Activated CD4-positive, alpha-beta T cell treated with anti-CD3 and anti-CD28 coated beads for 24 hours (primary cell): ENCODE measurements around the gene ABHD5.
"Not testable (repeated sequence)": the region's sequence is repeated elsewhere in the genome, so short reads cannot be mapped to it uniquely, and the experiment has no call there.

ENCODE experiments used
- DNase-seq, 2 donors: peaks; one replicate each; pipeline ENCODE4 v3.0.0-alpha.2; 2020; ENCODE audit warnings: low read depth in 2 of 2

The ABHD5 gene

DNA sequence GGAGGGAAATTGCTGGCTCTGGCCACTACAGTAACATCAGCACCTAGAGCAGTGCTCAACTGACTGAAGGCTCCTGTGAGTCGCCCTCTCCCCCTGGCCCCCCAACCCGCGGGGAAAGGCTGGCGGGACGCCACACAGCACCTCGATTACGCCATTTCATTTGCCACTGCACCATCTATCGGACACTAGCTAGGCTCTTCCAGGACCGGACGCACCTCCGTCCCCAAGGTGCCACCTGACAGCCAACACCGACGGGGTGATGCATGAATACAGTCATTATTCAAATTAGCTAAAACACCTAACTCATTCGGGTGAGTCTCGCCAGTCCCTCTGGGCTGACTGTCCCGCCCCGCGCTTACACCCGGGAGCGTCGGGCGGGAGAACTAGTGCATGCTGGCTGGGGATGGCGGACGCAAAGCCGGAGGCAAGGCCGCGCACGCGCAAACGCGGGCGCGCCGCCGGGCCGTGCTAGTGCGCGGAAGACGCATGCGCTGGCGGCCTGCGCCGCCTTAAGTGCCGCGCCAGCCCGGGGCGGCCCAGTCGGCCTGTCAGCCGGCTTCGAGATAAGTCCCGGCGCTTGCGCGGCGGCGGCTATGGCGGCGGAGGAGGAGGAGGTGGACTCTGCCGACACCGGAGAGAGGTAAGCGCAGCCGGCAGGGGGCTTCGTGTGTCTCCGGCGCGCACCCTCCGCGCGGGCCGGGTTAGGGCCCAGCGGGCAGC, at the start of gene ABHD5:
TSS of gene ABHD5 (plus strand) at position 539 of the 720 bp plus-strand sequence. CDS start at position 594, 55 bp downstream.
- DNase-seq = peak; percentile 72 to 85

DNA sequence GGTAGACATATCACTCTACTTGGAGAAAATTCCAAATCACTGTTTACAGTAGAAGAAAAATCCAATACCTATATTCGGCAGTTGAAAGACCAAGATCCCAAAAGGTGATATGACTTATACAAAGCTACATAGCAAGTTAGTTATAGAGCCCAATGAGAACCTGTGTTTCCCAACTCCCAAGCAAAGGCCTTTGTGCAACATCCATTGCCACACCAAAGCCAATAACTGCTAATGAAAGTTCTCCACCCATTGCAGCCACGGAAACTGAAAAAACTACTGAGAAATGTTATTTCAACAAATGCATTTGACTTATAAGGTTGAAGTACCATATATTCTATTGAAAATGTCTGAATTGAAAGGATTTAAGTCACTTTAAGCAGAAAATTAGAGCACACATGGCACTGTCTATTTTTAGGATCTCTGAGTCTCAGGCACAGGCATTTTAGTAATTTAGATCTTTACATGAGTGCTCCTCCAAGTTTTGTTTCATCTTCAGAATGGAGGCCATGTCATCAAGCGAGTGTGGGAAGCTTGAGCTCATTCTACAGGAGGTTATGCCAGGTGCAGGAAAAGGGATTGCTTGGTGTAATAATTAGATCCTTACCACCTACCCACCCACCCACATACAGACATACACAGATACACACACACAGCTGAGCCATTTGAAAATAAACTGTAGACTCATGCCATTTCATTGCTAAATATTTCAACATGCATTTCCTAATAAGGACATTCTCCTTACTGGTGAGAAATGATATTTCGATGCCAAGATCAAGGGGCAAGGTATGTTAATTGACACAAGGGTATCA, 49.2 kb upstream of the ABHD5 start:
- DNase-seq = no peak

DNA sequence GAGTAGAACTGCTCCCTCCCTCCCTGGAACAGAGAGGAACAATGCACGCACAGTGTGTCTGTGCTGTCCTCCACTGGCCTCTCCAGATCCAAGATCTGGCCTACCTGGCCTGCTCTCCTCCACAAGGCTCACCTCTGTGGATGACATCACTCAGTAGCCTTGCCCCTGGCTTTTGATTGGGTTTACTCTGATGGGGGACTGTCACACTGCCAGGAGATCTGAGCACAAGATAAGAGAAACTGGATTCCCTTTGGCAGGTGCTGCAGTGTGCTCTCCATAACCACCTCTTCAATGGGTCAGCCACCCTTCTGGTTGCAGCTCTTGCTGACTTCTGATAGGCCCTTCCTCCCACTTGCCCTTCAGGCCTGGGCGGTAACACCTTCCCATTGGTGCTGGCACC, 46.3 kb upstream of the ABHD5 start:
- DNase-seq = no peak

DNA sequence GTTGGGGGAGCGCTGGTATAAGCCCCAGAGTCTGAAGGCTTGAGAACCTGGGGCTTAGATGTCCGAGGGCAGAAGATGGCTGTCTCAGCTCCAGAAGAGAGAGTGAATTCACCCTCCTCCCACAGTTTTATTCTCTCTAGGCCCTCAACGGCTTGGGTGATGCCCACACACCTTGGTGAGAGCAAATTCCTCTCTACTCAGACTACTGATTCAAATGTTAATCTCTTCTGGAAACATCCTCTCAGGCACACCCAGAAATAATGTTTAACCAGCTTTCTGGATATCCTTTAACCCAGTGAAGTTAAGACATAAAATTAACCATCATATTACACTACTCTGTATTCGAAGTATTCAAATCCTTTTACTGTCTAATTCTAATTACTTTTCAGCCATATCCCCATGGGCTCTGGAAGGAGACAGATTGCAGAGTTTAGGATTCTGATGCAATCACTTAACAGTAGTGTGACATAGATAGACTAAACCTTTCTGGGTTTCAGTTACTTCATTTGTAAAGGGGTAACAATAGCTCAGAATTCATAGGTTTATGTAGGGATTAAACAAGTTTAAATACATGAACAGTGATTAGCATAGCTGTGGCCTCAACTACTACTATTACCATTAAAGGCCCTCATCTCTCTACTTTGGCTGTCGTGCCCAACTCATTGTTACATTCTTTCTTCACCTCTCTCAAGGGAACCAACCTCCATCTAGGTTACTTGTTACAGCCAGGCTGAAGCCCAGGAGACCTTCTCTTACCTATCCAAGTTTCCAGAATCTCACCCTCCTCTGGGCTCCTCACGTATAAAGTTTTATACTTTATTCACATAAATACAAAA, 43.2 kb upstream of the ABHD5 start:
- DNase-seq = no peak

DNA sequence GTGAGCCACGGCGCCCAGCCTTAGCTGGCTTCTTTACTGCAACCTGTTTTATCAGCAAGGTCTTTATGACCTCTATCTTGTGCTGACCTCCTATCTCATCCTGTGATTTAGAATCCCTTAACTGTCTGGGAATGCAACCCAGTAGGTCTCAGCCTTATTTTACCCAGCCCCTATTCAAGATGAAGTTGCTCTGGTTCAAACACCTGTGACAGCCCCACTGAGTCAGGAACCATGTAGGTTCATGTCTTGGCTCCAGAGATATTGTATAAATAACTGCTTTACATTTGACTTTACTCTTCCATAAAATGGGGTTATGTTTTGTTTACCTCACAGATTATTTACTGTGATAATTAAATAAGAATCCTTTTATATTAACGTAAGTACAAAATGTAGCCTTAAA, 41.8 kb upstream of the ABHD5 start:
- no peak for DNase-seq

DNA sequence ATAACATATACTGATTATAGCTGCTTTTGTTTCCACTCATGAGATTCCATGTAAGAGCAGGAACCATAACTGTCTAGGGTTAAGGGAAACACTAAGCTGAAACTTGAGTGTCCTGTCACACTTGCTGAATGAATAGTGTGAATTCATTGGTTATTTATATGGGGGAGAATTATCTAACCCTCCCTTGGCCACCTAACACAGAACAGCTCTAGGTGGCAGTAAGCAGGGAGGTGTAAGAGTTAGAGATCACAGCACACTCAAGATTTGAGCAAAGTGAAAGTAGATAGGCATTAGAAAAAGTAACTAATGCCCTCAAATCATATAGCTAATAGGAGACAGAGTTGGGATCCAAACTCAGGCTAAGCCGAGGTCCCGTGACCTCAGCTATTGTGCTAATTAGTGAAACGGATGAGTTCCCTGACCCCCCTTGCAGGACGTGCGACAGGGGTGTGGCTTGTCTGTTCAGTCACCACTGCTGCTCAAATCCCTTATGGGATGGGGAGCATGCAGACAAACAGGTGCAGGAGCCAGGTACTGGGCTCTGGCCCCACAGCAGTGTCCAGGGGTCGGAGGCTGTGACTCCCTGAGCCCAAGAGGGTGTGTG, 41.3 kb upstream of the ABHD5 start:
- no peak for DNase-seq

DNA sequence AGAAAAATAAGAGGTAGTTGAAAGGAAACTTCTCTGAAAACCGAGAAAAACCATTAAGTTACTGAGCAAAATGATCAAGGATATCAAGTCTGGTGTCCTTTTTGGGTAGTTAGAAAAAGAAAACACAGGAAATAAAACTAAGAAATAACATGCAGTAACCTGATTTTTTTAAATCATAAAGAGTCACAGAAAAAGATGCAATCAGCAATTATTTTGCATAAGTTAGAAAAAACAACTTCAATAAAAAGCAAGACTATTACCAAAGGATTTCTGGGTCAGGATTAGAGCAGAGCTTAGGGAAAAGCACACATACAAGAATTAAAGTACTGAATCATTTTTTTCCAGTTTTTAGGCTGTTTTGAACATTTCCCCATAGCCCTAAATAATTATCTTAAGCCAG, 40.4 kb upstream of the ABHD5 start:
- DNase-seq = no peak

DNA sequence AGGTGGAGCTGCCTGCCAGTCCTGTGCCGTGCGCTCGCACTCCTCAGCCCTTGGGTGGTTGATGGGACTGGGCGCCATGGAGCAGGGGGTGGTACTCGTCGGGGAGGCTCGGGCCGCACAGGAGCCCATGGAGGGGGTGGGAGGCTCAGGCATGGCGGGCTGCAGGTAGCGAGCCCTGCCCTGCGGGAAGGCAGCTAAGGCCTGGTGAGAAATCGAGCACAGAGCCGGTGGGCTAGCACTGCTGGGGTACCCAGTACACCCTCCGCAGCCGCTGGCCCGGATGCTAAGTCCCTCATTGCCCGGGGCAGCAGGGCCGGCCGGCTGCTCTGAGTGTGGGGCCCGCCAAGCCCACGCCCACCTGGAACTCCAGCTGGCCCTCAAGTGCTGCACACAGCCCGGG, 34.3 kb upstream of the ABHD5 start:
- DNase-seq = not testable (repeated sequence)

DNA sequence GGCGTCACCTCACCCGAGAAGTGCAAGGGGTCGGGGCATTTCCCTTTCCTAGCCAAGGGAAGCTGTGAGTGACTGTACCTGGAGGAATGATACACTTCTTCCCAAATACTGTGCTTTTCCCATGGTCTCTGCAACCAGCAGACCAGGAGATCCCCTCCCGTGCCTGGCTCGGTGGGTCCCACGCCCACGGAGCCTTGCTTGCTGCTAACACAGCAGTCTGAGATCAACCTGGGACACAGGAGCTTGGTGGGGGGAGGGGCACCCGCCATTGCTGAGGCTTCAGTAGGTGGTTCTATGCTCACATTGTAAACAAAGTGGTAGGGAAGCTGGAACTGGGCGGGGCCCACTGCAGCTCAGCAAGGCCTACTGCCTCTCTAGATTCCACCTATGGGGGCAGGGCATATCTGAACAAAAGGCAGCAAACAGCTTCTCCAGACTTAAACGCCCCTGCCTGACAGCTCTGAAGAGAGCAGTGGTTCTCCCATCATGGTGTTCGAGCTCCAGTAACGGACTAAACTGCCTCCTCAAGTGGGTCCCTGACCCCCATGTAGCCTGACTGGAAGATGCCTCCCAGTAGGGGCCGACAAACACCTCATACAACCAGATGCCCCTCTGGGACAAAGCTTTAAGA, 31.4 kb upstream of the ABHD5 start:
- no peak for DNase-seq

DNA sequence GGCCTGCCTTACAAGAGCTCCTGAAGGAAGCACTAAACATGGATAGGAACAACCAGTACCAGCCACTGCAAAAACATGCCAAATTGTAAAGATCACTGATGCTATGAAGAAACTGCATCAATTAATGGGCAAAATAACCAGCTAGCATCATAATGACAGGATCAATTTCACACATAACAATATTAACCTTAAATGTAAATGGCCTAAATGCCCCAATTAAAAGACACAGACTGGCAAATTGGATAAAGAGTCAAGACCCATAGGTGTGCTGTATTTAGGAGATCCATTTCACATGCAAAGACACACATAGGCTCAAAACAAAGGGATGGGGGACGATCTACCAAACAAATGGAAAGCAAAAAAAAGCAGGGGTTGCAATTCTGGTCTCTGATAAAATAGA, 29.4 kb upstream of the ABHD5 start:
- not testable (repeated sequence) for DNase-seq

DNA sequence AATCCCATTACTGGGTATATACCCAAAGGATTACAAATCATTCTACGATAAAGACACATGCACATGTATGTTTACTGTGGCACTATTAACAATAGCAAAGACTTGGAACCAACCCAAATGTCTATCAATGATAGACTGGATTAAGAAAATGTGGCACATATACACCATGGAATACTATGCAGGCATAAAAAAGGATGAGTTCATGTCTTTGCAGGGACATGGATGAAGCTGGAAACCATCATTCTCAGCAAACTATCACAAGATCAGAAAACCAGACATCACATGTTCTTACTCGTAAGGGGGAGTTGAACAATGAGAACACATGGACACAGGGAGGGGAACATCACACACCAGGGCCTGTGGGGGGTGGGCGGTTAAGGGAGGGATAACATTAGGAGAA, 25.7 kb upstream of the ABHD5 start:
- not testable (repeated sequence) for DNase-seq

DNA sequence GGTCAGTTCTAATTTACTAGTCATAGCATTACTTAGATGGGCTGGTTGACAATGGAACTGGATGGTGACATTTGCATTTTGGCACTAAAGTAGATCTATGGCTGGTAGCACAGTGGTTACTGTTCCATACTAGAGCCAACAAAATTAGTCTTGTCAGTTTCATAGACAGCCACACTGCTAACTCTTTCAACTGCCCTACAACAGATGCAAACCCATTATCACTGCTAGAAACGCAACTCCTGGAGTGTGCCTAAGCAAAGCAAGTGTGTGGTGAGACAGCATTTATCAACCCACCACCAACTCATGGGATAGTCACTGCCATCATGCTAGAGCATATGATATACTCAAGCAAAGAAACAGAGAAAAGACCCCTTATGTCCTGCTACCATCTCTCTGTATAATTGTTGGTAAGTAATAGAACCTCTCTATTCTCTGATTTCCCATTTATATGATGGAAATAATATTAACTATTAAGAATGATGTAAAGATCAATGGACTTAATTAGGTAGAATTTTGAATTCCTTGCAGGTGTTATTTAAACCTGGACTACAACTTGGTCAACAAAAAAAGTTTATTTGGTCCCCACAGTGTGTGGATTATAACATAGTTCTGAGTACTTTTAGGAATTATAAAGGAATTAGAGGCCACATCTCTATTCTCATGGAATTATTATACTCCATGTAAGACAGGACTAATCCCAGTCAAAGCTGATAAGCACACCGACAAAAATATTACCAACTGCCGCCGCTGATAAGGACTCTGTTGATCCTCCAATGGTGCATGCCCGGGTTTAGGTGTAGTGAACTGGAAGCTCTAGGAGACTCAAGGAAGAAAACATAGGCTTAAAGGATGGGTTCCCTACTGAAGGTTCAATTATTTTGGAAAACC, 19.9 kb upstream of the ABHD5 start:
- DNase-seq = no peak

DNA sequence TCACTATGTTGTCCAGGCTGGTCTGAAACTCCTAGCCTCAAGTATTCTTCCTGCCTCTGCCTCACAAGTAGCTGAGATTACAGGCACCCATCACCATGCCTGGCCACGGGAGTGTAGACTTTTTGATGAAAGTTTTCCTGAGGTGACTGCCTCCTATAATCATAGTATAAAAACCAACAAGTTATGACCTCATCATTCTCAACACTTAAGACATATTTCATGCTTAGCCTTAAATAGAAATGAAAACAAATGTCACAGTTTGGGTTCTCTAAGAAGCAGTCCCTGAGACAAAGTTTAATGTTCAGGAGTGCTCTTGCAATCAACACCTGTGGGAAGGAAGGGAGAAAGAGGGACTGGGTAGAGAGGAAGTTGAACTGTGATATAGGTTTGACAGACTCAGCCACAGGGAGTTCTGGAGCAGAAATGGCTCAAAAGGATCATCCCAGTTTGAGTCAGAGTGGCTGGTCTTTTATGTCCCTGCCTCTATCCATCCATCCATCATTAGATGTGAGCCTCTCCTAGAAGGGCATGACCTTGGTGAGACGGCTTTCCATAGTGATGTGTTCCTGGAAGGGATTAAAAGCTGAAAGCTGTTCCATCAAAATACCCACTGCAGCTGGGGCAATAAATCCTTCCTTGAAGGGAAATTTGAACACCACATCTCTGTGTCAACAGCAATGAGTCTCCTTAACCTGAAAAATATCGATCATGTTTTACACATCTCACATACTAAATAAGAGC, 16.2 kb upstream of the ABHD5 start:
- no peak for DNase-seq

DNA sequence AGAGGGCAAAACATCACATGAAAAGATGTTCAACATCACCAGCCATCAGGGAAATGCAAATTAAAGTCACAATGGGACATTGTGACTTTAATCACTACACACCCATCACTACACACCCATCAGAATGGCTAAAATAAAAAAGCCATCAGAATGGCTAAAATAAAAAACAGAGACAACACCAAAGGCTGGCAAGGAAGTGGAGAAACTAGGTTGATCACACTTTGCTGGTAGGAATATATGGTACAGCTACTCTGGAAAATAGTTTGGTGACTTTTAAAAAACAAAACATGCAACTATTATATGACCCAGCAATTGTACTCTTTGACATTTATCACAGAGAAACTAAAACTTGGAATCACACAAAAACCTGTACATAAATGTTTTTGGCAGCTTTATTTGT, 15.1 kb upstream of the ABHD5 start:
- DNase-seq = no peak

DNA sequence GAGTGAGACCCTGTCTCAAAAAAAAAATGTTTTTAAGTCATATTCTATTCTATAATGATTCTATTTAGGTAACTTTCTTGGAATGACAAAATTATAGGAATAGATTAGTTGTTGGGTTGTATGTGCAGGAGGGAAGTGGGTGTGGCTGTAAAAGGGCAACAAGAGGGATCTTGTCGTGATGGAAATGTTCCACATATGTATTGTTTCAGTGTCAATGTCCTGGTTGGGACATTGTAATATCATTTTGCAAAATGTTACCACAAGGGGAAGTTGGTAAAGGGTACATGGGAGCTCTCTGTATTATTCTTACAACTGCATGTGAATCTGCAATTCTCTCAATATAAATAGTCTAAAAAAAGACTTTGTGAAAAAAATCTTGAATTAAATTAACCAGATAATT, 14.3 kb upstream of the ABHD5 start:
- DNase-seq = no peak

DNA sequence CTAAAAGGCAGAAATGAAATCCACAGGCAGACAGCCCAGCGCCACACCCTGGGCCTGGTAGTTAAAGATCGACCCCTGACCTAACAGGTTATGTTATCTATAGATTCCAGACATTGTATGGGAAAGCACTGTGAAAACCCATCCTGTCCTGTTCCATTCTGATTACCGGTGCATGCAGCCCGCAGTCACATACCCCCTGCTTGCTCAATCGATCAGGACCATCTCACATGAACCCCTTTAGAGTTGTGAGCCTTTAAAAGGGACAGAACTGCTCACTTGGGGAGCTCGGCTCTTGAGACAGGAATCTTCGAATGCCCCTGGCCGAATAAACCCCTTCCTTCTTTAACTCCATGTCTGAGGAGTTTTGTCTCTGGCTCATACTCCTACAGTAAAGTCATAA, 12.4 kb upstream of the ABHD5 start:
- DNase-seq = not testable (repeated sequence)

DNA sequence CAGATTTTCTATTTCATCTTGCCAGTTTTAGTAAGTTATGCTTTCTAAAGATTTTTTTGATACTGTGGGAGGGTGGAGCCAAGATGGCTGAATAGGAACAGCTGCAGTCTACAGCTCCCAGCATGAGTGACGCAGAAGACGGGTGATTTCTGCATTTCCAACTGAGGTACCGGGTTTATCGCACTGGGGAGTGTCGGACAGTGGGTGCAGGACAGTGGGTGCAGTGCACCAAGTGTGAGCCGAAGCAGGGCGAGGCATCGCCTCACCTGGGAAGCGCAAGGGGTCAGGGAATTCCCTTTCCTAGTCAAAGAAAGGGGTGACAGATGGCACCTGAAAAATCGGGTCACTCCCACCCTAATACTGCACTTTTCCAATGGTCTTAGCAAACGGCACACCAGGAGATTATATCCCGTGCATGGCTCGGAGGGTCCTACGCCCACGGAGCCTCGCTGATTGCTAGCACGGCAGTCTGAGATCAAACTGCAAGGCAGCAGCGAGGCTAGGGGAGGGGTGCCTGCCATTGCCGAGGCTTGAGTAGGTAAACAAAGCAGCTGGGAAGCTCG, 11.8 kb upstream of the ABHD5 start:
- DNase-seq = not testable (repeated sequence)

DNA sequence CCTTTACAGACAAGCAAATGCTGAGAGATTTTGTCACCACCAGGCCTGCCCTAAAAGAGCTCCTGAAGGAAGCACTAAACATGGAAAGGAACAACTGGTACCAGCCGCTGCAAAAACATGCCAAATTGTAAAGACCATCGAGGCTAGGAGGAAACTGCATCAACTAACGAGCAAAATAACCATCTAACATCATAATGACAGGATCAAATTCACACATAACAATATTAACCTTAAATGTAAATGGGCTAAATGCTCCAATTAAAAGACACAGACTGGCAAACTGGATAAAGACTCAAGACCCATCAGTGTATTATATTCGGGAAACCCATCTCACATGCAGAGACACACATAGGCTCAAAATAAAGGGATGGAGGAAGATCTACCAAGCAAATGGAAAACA, 9.9 kb upstream of the ABHD5 start:
- DNase-seq = not testable (repeated sequence)

DNA sequence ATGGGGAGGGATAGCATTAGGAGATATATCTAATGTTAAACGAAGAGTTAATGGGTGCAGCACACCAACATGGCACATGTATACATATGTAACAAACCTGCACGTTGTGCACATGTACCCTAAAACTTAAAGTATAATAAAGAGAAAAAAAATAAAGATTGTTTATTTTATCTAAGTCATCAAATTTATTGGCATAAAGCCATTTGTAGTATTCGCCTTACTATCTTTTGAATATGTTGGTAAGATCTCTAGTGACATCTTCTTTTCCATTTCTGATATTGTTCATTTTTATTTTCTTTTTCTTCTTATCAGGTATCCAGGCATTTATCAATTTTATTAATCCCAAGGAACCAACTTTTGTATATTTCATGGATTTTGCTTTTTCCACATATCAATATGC, 5.8 kb upstream of the ABHD5 start:
- DNase-seq = no peak
